HEK293 (cell line): ENCODE results near the gene GHRHR.
A peak's percentile ranks its signal among the peaks of the same experiment; 100 is the strongest.

Experiments used
- GLI2 ChIP-seq: fragments of 450-650 bp; formaldehyde crosslinking; IDR thresholded peaks from 2 replicates; pipeline ENCODE4; 2017; ENCODE audit warnings: missing biosample characterization, missing genetic modification characterization, low read depth, borderline replicate concordance
- GLI4 ChIP-seq: fragments of 450-650 bp; formaldehyde crosslinking; IDR thresholded peaks from 2 replicates; pipeline ENCODE4 v1.5.1; 2016; ENCODE audit warnings: missing biosample characterization, missing genetic modification characterization
- GLIS2 ChIP-seq: fragments of 450-650 bp; formaldehyde crosslinking; IDR thresholded peaks from 2 replicates; pipeline ENCODE4 v1.5.1; 2016; ENCODE audit warnings: missing biosample characterization, missing genetic modification characterization
- KLF9 ChIP-seq: fragments of 450-650 bp; formaldehyde crosslinking; IDR thresholded peaks from 2 replicates; pipeline ENCODE4 v1.5.1; 2016; ENCODE audit warnings: missing biosample characterization, missing genetic modification characterization, low read depth
- WT1 ChIP-seq: fragments of 450-650 bp; formaldehyde crosslinking; IDR thresholded peaks from 2 replicates; pipeline ENCODE4 v1.5.1; 2016; ENCODE audit warnings: missing biosample characterization, missing genetic modification characterization
- ZBTB26 ChIP-seq: fragments of 450-650 bp; formaldehyde crosslinking; optimal IDR thresholded peaks from 2 replicates; pipeline ENCODE3; 2016; ENCODE audit warnings: missing biosample characterization, mild to moderate bottlenecking, missing genetic modification characterization
- ZBTB7A ChIP-seq: fragments of 450-650 bp; formaldehyde crosslinking; IDR thresholded peaks from 2 replicates; pipeline ENCODE4 v1.5.1; 2016; ENCODE audit warnings: low read depth, missing biosample characterization, missing genetic modification characterization
- ZIC2 ChIP-seq: fragments of 450-650 bp; formaldehyde crosslinking; IDR thresholded peaks from 2 replicates; pipeline ENCODE4 v1.5.1; 2016; ENCODE audit warnings: missing biosample characterization, missing genetic modification characterization
- ZNF404 ChIP-seq: fragments of 450-650 bp; formaldehyde crosslinking; IDR thresholded peaks from 2 replicates; pipeline ENCODE4 v1.5.1; 2017; ENCODE audit warnings: missing biosample characterization, missing genetic modification characterization
- ZNF600 ChIP-seq: fragments of 450-650 bp; formaldehyde crosslinking; IDR thresholded peaks from 2 replicates; pipeline ENCODE4 v1.5.1; 2016; ENCODE audit warnings: missing biosample characterization, missing genetic modification characterization
- ZNF692 ChIP-seq: fragments of 450-650 bp; formaldehyde crosslinking; IDR thresholded peaks from 2 replicates; pipeline ENCODE4 v1.5.1; 2016; ENCODE audit warnings: missing biosample characterization, missing genetic modification characterization
- ZNF768 ChIP-seq: fragments of 450-650 bp; formaldehyde crosslinking; IDR thresholded peaks from 2 replicates; pipeline ENCODE4 v1.5.1; 2018; ENCODE audit warnings: missing biosample characterization, mild to moderate bottlenecking, missing genetic modification characterization
- ZNF776 ChIP-seq: fragments of 450-650 bp; formaldehyde crosslinking; IDR thresholded peaks from 2 replicates; pipeline ENCODE4 v1.5.0; 2017; ENCODE audit warnings: missing biosample characterization, missing genetic modification characterization, borderline replicate concordance
- ZNF777 ChIP-seq: fragments of 450-650 bp; formaldehyde crosslinking; IDR thresholded peaks from 2 replicates; pipeline ENCODE4 v1.5.1; 2017; ENCODE audit warnings: missing biosample characterization, missing genetic modification characterization, borderline replicate concordance
- ZNF837 ChIP-seq: fragments of 450-650 bp; formaldehyde crosslinking; IDR thresholded peaks from 2 replicates; pipeline ENCODE4 v1.5.1; 2016; ENCODE audit warnings: missing biosample characterization, missing genetic modification characterization
- ZXDB ChIP-seq: fragments of 450-650 bp; formaldehyde crosslinking; IDR thresholded peaks from 2 replicates; pipeline ENCODE4 v1.5.1; 2016; ENCODE audit warnings: missing biosample characterization, missing genetic modification characterization
- TF ChIP-seq, protein P1 (sequence below): fragments of 450-650 bp; formaldehyde crosslinking; IDR thresholded peaks from 2 replicates; pipeline ENCODE4 v1.5.1; 2017; ENCODE audit warnings: missing biosample characterization, missing genetic modification characterization
- TF ChIP-seq, protein P2 (sequence below): fragments of 450-650 bp; formaldehyde crosslinking; IDR thresholded peaks from 2 replicates; pipeline ENCODE4 v1.5.1; 2017; ENCODE audit warnings: missing biosample characterization, missing genetic modification characterization
- TF ChIP-seq, protein P3 (sequence below): fragments of 450-650 bp; formaldehyde crosslinking; IDR thresholded peaks from 2 replicates; pipeline ENCODE4 v1.5.1; 2016; ENCODE audit warnings: missing biosample characterization, missing genetic modification characterization

Gene GHRHR

GRCh38 chr7:30920584-30921539 is 42.9 kb upstream of the GHRHR start (continued):
- TF ChIP-seq, protein P1, sequence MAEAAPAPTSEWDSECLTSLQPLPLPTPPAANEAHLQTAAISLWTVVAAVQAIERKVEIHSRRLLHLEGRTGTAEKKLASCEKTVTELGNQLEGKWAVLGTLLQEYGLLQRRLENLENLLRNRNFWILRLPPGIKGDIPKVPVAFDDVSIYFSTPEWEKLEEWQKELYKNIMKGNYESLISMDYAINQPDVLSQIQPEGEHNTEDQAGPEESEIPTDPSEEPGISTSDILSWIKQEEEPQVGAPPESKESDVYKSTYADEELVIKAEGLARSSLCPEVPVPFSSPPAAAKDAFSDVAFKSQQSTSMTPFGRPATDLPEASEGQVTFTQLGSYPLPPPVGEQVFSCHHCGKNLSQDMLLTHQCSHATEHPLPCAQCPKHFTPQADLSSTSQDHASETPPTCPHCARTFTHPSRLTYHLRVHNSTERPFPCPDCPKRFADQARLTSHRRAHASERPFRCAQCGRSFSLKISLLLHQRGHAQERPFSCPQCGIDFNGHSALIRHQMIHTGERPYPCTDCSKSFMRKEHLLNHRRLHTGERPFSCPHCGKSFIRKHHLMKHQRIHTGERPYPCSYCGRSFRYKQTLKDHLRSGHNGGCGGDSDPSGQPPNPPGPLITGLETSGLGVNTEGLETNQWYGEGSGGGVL, result peak; percentile 56
- TF ChIP-seq KLF9 (tag by site-specific recombination) (no peak), ZNF776 (tag by site-specific recombination) (no peak), ZNF837 (tag by site-specific recombination) (no peak), GLI4 (tag by site-specific recombination) (0 out of 2 replicates have a peak, but pooled peaks have one; percentile 51), GLIS2 (tag by site-specific recombination) (peak; percentile 49; the same call in 1 of the 2 replicates), ZIC2 (tag by site-specific recombination) (peak; percentile 73), ZNF404 (tag by site-specific recombination) (no peak), ZXDB (tag by site-specific recombination) (no peak), ZNF777 (tag by site-specific recombination) (no peak), ZBTB26 (tag by site-specific recombination) (no peak), WT1 (tag by site-specific recombination) (no peak), ZNF600 (peak; percentile 65), ZNF768 (tag by site-specific recombination) (no peak), ZBTB7A (no peak), ZNF692 (peak; percentile 66), GLI2 (tag by site-specific recombination) (no peak)
- TF ChIP-seq, protein P2, sequence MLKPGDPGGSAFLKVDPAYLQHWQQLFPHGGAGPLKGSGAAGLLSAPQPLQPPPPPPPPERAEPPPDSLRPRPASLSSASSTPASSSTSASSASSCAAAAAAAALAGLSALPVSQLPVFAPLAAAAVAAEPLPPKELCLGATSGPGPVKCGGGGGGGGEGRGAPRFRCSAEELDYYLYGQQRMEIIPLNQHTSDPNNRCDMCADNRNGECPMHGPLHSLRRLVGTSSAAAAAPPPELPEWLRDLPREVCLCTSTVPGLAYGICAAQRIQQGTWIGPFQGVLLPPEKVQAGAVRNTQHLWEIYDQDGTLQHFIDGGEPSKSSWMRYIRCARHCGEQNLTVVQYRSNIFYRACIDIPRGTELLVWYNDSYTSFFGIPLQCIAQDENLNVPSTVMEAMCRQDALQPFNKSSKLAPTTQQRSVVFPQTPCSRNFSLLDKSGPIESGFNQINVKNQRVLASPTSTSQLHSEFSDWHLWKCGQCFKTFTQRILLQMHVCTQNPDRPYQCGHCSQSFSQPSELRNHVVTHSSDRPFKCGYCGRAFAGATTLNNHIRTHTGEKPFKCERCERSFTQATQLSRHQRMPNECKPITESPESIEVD, result no peak
- TF ChIP-seq, protein P3, sequence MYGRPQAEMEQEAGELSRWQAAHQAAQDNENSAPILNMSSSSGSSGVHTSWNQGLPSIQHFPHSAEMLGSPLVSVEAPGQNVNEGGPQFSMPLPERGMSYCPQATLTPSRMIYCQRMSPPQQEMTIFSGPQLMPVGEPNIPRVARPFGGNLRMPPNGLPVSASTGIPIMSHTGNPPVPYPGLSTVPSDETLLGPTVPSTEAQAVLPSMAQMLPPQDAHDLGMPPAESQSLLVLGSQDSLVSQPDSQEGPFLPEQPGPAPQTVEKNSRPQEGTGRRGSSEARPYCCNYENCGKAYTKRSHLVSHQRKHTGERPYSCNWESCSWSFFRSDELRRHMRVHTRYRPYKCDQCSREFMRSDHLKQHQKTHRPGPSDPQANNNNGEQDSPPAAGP (tag by site-specific recombination), result peak; percentile 88; the same call in 1 of the 2 replicates
